ENCODE data around the gene SLC25A24. TPM values are rescaled to one million over a fixed set of nuclear protein-coding genes. Genes with fewer than 3 reads are reported as not detected.

SLC25A24 gene
- total RNA-seq (2013; cell fraction: nucleolus; rRNA removed), result 17.5 and 19.0 TPM in 2 replicates
- total RNA-seq (2014; rRNA removed) (12.6 and 15.0 TPM in 2 replicates), total RNA-seq (2014; rRNA removed; fragmentation: Illumina TruSeq; extraction: Trizol) (17.0 and 17.1 TPM in 2 replicates), total RNA-seq (2021) (11.6 and 11.8 TPM in 2 replicates), polyA plus RNA-seq (2011; rRNA removed) (17.7 and 31.1 TPM in 2 replicates), polyA plus RNA-seq (2014; fragmentation: Illumina TruSeq; extraction: Trizol) (15.8 and 24.3 TPM in 2 replicates), polyA plus RNA-seq (2014; fragmentation: Nextera tagmentation; extraction: Ambion mirVana) (1 to 10 TPM; 4.0 to 6.3 TPM), polyA plus RNA-seq (2014; rRNA removed) (9.4 and 10.8 TPM in 2 replicates), polyA plus RNA-seq (2016; fragmentation: Nextera tagmentation; extraction: Ambion mirVana) (10 to 100 TPM; 20.1 to 20.6 TPM), polyA minus RNA-seq (2011; rRNA and poly(A)+ RNA removed) (9.5 and 11.6 TPM in 2 replicates), Bru-seq, nascent RNA (percentile 73 among the genes with signal in this experiment), BruChase-seq, experiment 1, labeled RNA remaining after a 6-hour chase (percentile 71 among the genes with signal in this experiment), BruChase-seq, experiment 2, labeled RNA remaining after a 2-hour chase (percentile 69 among the genes with signal in this experiment)
- 1.1 TPM for polyA plus RNA-seq (2011; ENCODE audit: low read depth)
- polyA plus RNA-seq (2011; cell fraction: cytosol; rRNA removed), result 5.6 and 6.7 TPM in 2 replicates
- polyA plus RNA-seq (2011; cell fraction: nucleus; rRNA removed), result 7.7 and 10.8 TPM in 2 replicates
- polyA plus RNA-seq (2012), result 1.2 and 1.9 TPM in 2 replicates
- 4.9 and 5.4 TPM in 2 replicates for polyA minus RNA-seq (2011; cell fraction: cytosol; rRNA and poly(A)+ RNA removed)
- polyA minus RNA-seq (2011; cell fraction: nucleus; rRNA and poly(A)+ RNA removed), result 8.7 and 12.4 TPM in 2 replicates
- long read RNA-seq, experiment 1, full-length matches to known transcripts, result 5 of 5 reads
- long read RNA-seq, experiment 1, partial matches to known transcripts, result 0 of 5 reads
- long read RNA-seq, experiment 1, other reads (novel, unspliced or antisense), result 0 of 5 reads
- long read RNA-seq, experiment 2, full-length matches to known transcripts, result 12 of 23 reads
- long read RNA-seq, experiment 2, partial matches to known transcripts, result 9 of 23 reads
- long read RNA-seq, experiment 2, other reads (novel, unspliced or antisense), result 2 of 23 reads

DNA sequence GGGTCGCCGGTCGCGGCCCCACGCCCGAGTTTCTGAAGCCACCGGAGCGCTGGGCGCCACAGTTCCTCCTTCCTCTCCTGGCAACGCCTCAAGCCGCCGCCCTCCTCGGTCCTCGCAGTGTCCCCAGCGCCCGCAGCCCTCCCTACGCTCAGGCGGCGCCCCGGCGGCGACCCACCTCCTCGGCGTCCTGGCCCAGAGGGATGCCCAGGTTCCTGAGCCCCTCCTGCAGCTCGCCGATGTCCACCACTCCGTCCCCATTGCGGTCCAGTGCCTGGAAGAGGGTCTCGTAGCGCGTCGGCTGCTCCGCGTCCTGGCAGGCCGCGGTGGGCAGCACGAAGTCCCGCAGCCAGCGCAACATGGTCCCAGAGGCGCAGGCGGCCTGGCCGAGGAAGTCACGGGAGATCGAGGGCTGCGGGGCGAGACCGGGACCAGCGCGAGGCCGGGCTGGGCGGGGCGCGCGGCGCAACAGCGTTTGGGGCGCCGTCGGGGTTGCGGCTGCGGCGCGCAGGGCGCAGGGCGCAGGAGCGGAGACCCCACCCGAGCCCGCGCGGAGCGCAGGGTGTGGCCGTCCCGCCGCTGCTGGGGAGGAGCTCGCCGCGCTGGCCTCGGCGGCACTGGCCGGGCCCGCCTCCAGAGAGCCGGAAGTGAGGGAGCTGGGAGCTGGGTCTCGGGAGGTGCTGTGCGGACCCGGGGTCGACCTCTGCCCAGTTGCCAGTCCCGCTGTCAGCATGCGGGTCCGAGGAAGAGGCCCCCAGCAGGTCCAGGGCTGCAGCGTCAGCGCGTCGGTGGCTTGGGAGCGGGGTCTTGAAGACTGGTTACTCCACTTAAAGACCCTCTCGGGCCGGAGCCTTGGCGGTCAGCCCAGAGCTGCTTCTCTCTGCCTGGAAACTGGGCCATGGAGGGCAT is at the start of gene SLC25A24:
SLC25A24 (minus strand) TSS at position 563 of the 906 bp plus-strand sequence; CDS start at position 358, 205 bp downstream.
- H2AFZ ChIP-seq (ENCODE audit: control insufficient read depth, low read depth, low read length), result peak within 1 kb of the TSS; percentile 55
- ChIA-PET SMC1A (ENCODE audit: uncharacterized antibody, unreplicated experiment) (interaction anchor here (0.9 to 2.8 kb wide), 7 partner anchors 9 to 417 kb away, joined by 3 to 22 read pairs (median 8); no protein-coding TSS in a partner anchor), POLR2A (interaction anchor here (0.8 kb wide), 1 partner anchor 9 kb away, joined by 4 read pairs; no protein-coding TSS in a partner anchor), CTCF (interaction anchor here (0.5 to 3.3 kb wide), 12 partner anchors 11 to 594 kb away, joined by 3 to 21 read pairs (median 4); partner anchors contain the start of gene EEIG2), RAD21 (ENCODE audit: unreplicated experiment) (interaction anchor here (0.7 to 1.6 kb wide), 9 partner anchors 32 to 768 kb away, joined by 3 to 23 read pairs (median 4); no protein-coding TSS in a partner anchor)
- H3K9ac ChIP-seq (ENCODE audit: control insufficient read depth, insufficient read depth, low read length), result peak within 1 kb of the TSS; percentile 50
- BruUV-seq (replicated peaks), result no TSS peak
- no peaks in the 10 kb centered on the region for H3K4me1 ChIP-seq (ENCODE audit: control insufficient read depth, insufficient read depth, low read length)
- DNase-seq (ENCODE audit: low read depth, low spot score) (no peak), FAIRE-seq (no peak), ATAC-seq (peak; percentile 97)
- peak within 1 kb of the TSS; percentile 90 for H3K4me2 ChIP-seq (ENCODE audit: control insufficient read depth, insufficient read depth)
- peak within 1 kb of the TSS; percentile 74 for H3K4me3 ChIP-seq
- peaks cover 0 to 7% of the 10 kb centered on the region in 2 experiments; a peak in 2 of 4 replicates for H3K27me3 ChIP-seq (replicated peaks in 1 of 2; ENCODE audit: control insufficient read depth in 2 of 2, insufficient read depth in 2 of 2, low read length in 1 of 2)
- no peaks in the 10 kb centered on the region; the same call in 1 of the 3 replicates for H3K9me3 ChIP-seq (replicated peaks; ENCODE audit: control insufficient read depth, insufficient read depth, low read length)
- in situ Hi-C loops (cut with MboI) (loop anchor here (10.0 kb wide), 1 partner anchor 365 kb away; the partner anchor contains the start of gene EEIG2), intact Hi-C loops (cut with micrococcal nuclease; ENCODE audit: unreplicated experiment) (loop anchor here (5.0 kb wide), 1 partner anchor 418 kb away; no protein-coding TSS in a partner anchor)
- no peaks in the 10 kb centered on the region for H3K79me2 ChIP-seq (ENCODE audit: control insufficient read depth, insufficient read depth, low read length)
- H3K36me3 ChIP-seq (ENCODE audit: control insufficient read depth in 2 of 2, insufficient read depth in 2 of 2, low read length in 1 of 2), result no peaks in the 10 kb centered on the region
- 1% methylated on average over 59 of the region's 97 CpGs for WGBS (ENCODE audit: insufficient coverage, insufficient replicate concordance, low lambda C conversion rate, missing lambda C conversion rate)
- no peaks in the 10 kb centered on the region for H4K20me1 ChIP-seq (ENCODE audit: control insufficient read depth, insufficient read depth)
- no peak within 1 kb of the TSS for H3K27ac ChIP-seq (ENCODE audit: control insufficient read depth, insufficient read depth)
- TF ChIP-seq DPF2 (IDR thresholded peaks at IDR 0.05) (peak; percentile 59; the same call in 1 of the 2 replicates), CBFB (IDR thresholded peaks at IDR 0.05; ENCODE audit: low read depth) (no peak), BMI1 (IDR thresholded peaks at IDR 0.05; ENCODE audit: borderline replicate concordance) (no peak), SIX5 (IDR thresholded peaks at IDR 0.05; ENCODE audit: low read depth, low read length, severe bottlenecking) (no peak), RB1 (IDR thresholded peaks at IDR 0.05; ENCODE audit: borderline replicate concordance) (0 out of 2 replicates have a peak, but pooled peaks have one; percentile 78), ZNF274 (IDR thresholded peaks at IDR 0.05; ENCODE audit: insufficient read depth, insufficient read length) (no peak), ZNF384 (IDR thresholded peaks at IDR 0.05; ENCODE audit: borderline replicate concordance, low read depth, low read length) (no peak), NFXL1 (IDR thresholded peaks at IDR 0.05; ENCODE audit: borderline replicate concordance) (no peak), SUZ12 (IDR thresholded peaks at IDR 0.05; ENCODE audit: unreplicated experiment) (peak; percentile 29), CHD2 (IDR thresholded peaks at IDR 0.05; ENCODE audit: borderline replicate concordance, low read depth, low read length) (0 out of 2 replicates have a peak, but pooled peaks have one; percentile 14)
- TF ChIP-seq, protein P1, sequence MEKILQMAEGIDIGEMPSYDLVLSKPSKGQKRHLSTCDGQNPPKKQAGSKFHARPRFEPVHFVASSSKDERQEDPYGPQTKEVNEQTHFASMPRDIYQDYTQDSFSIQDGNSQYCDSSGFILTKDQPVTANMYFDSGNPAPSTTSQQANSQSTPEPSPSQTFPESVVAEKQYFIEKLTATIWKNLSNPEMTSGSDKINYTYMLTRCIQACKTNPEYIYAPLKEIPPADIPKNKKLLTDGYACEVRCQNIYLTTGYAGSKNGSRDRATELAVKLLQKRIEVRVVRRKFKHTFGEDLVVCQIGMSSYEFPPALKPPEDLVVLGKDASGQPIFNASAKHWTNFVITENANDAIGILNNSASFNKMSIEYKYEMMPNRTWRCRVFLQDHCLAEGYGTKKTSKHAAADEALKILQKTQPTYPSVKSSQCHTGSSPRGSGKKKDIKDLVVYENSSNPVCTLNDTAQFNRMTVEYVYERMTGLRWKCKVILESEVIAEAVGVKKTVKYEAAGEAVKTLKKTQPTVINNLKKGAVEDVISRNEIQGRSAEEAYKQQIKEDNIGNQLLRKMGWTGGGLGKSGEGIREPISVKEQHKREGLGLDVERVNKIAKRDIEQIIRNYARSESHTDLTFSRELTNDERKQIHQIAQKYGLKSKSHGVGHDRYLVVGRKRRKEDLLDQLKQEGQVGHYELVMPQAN (conservative IDR thresholded peaks at IDR 0.05), result peak; percentile 15; the same call in 1 of the 2 replicates
- TF ChIP-seq, protein P2, sequence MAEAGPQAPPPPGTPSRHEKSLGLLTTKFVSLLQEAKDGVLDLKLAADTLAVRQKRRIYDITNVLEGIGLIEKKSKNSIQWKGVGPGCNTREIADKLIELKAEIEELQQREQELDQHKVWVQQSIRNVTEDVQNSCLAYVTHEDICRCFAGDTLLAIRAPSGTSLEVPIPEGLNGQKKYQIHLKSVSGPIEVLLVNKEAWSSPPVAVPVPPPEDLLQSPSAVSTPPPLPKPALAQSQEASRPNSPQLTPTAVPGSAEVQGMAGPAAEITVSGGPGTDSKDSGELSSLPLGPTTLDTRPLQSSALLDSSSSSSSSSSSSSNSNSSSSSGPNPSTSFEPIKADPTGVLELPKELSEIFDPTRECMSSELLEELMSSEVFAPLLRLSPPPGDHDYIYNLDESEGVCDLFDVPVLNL (IDR thresholded peaks at IDR 0.05; ENCODE audit: low read depth, low read length), result no peak
- TF ChIP-seq, protein P3, sequence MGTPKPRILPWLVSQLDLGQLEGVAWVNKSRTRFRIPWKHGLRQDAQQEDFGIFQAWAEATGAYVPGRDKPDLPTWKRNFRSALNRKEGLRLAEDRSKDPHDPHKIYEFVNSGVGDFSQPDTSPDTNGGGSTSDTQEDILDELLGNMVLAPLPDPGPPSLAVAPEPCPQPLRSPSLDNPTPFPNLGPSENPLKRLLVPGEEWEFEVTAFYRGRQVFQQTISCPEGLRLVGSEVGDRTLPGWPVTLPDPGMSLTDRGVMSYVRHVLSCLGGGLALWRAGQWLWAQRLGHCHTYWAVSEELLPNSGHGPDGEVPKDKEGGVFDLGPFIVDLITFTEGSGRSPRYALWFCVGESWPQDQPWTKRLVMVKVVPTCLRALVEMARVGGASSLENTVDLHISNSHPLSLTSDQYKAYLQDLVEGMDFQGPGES (IDR thresholded peaks at IDR 0.05), result no peak
